GM19467 (cell line): Measurements from ENCODE around the gene KIAA0408.
"Not testable (repeated sequence)": the region's sequence is repeated elsewhere in the genome, so short reads cannot be mapped to it uniquely, and the experiment has no call there.

Source experiments
- ATAC-seq: cut with Tn5 transposase; IDR thresholded peaks from one replicate; pipeline ENCODE4 v1.9.1; 2021; ENCODE audit warnings: mild to moderate bottlenecking, moderate library complexity; ENCODE audit not compliant: unreplicated experiment

KIAA0408 gene

GRCh38 chr6:127420556-127420955 is 38.6 kb downstream of the KIAA0408 start:
- ATAC-seq = peak; percentile 99

DNA sequence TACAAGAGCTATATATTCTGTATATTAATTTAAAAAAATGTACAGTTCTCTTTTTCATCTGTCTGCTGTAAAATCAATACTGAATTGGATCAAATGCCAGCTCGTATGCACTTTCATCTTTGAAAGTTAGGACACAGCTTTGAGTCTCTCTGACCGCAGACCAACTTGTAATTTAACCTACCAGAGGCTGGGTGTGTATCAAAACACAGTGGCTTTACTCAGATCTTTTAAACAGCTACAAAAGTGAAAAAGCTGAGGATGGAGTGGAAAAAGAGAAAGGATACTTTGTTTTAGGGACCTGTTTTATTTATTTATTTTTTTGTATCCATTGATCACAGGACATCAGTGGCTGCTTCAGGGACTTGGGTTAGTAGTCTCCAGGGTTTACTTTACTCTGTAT is 44.1 kb downstream of the KIAA0408 start:
- ATAC-seq = no peak

DNA sequence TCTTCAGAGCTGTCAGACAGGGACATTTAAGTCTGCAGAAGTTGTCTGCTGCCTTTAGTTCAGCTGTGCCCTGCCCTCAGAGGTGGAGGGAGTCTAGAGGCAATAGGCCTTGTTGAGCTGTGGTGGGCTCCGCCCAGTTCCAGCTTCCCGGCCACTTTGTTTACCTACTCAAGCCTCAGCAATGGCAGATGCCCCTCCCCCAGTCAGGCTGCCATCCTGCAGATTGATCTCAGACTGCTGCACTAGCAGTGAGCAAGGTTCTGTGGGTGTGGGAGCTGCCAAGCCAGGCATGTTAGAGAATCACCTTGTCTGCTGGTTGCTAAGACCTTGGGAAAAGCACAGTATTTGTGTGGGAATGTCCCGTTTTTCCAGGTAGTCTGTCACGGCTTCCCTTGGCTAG is 46.1 kb downstream of the KIAA0408 start:
- ATAC-seq = not testable (repeated sequence)

- ATAC-seq = not testable (repeated sequence)
Measured at GRCh38 chr6:127412016-127412415, 47.2 kb downstream of the KIAA0408 start.
